ENCODE measurements around the gene ZNF732.

DNA sequence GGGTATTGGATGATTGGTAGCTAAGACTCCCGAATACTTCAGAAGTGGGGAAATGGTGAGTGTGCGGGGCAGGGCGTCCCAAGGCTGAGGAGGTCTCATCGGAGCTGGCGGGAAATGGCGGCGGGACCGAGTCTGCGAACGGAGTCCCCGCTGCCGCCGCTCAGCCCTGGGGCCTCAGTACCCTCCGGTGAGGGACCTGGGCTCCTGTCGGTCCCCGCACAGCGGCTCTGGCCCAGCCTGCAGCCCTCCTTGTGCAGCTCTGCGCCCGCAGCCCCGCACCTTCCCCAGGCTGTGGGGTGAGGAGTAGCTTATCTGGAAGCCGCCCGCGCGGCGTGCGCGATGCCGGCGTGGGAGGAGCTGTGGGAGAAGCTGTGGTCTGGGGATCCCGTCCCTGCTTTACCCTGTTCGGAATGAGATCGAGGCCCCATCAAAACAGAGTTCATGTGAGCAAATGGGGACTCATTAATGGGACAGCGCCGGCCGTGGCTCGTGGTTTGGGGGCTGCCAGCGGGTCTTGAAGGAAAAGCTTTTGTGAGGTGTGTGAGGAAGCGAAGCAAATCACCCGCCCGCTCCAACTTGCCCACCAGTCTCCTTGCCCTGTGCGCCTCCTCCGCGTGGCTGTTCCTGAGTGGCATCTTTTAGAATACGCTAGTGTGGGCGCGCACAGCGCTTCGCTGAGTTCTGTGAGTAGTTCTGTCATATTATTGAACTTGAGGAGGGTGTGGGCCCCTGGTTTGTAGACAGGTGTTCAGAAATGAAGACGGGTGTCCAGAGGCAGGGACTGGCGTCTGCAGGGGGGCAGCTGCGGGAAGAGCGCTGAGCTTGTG is 32.9 kb upstream of the ZNF732 start:
- TF ChIP-seq CTCF (conservative IDR thresholded peaks at IDR 0.05; ENCODE audit: low read depth in 2 of 2) (no peak), EZH2phosphoT487 (IDR thresholded peaks at IDR 0.05; ENCODE audit: unreplicated experiment) (no peak), EZH2 (IDR thresholded peaks at IDR 0.05; ENCODE audit: low read depth, unreplicated experiment) (no peak), POLR2AphosphoS5 (IDR thresholded peaks at IDR 0.05; ENCODE audit: low read depth) (no peak), CREB1 (CRISPR knock-in tag; IDR thresholded peaks at IDR 0.05; ENCODE audit: low read depth) (no peak), NANOG (IDR thresholded peaks at IDR 0.05; ENCODE audit: borderline replicate concordance) (no peak)
- TF ChIP-seq, protein P1, sequence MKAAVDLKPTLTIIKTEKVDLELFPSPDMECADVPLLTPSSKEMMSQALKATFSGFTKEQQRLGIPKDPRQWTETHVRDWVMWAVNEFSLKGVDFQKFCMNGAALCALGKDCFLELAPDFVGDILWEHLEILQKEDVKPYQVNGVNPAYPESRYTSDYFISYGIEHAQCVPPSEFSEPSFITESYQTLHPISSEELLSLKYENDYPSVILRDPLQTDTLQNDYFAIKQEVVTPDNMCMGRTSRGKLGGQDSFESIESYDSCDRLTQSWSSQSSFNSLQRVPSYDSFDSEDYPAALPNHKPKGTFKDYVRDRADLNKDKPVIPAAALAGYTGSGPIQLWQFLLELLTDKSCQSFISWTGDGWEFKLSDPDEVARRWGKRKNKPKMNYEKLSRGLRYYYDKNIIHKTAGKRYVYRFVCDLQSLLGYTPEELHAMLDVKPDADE (IDR thresholded peaks at IDR 0.05), result no peak
- TF ChIP-seq, protein P2, sequence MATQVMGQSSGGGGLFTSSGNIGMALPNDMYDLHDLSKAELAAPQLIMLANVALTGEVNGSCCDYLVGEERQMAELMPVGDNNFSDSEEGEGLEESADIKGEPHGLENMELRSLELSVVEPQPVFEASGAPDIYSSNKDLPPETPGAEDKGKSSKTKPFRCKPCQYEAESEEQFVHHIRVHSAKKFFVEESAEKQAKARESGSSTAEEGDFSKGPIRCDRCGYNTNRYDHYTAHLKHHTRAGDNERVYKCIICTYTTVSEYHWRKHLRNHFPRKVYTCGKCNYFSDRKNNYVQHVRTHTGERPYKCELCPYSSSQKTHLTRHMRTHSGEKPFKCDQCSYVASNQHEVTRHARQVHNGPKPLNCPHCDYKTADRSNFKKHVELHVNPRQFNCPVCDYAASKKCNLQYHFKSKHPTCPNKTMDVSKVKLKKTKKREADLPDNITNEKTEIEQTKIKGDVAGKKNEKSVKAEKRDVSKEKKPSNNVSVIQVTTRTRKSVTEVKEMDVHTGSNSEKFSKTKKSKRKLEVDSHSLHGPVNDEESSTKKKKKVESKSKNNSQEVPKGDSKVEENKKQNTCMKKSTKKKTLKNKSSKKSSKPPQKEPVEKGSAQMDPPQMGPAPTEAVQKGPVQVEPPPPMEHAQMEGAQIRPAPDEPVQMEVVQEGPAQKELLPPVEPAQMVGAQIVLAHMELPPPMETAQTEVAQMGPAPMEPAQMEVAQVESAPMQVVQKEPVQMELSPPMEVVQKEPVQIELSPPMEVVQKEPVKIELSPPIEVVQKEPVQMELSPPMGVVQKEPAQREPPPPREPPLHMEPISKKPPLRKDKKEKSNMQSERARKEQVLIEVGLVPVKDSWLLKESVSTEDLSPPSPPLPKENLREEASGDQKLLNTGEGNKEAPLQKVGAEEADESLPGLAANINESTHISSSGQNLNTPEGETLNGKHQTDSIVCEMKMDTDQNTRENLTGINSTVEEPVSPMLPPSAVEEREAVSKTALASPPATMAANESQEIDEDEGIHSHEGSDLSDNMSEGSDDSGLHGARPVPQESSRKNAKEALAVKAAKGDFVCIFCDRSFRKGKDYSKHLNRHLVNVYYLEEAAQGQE (IDR thresholded peaks at IDR 0.05; ENCODE audit: unreplicated experiment), result no peak
